Stimulated activated CD4-positive, alpha-beta T cell treated with anti-CD3 and anti-CD28 coated beads, TNF-alpha, amount 100 ng/mL, for 4 hours (primary cell): ENCODE data around the gene MMP11.

Experiments used
- DNase-seq, 3 experiments: peaks; one replicate each; pipeline ENCODE4 v3.0.0-alpha.2; 2020; ENCODE audit warnings: low read depth in 3 of 3

MMP11 gene

DNA sequence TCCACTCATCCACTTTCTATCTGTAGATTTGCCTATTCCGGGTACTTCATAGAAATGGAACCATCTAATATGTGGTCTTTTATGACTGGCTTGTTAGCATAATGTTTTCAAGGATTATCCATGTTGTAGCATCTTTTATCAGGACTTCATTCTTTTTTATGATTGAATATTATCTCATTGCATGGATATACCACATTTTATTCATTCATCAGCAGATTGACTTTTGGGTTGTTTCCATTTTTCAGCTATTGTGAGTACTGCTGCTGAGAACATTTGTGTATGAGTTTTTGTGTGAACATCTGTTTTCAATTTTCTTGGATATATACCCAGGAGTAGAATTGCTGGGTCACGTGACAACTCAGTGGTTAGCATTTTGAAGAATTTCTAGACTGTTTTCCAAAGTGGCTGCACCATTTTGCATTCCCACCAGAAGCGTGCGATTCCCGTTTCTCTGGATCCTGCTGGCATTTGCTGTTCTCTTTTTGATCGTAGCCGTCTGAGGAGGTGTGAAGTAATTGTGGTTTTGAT, 57.3 kb downstream of the MMP11 start:
- DNase-seq: no peak

DNA sequence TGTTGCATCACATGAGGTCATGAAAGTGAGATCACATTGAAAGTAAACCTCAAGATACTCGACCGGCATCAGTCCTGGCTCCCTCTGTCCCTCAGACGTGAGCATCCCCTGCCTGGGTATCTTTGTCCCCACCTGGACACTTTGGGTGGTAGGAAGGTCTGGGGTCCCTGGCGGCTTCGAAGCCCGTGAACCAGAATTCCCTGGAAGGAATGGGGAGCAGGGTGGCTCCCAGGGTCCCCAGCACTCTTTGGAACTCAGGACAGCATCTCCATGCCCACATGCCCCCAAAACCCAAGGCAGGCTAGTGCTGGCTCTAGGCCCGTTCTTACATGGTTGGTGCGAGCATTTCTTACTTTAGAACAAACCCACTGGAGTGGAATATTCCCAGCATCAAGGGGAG, 58.6 kb downstream of the MMP11 start:
- DNase-seq: no peak

DNA sequence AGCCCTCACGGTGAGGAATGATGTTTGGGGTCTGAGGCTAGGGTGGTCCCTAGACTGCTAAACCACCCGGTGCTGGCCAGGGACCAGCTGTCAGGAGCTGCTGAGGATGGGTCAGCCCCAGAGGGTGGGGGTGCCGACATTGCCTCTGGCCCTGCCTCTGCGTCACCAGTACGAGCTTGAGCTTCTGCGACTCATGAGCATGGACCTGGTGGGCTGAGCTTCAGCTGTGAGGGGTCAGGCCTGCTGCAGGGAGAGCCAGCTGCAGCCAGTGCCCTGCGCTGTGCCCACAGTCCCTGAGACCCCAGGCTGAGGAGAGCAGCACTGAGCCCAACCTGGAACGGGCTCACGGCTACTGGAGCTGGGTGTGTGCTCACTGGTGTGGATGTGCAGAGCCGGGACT, 59.1 kb downstream of the MMP11 start:
- no peak for DNase-seq

DNA sequence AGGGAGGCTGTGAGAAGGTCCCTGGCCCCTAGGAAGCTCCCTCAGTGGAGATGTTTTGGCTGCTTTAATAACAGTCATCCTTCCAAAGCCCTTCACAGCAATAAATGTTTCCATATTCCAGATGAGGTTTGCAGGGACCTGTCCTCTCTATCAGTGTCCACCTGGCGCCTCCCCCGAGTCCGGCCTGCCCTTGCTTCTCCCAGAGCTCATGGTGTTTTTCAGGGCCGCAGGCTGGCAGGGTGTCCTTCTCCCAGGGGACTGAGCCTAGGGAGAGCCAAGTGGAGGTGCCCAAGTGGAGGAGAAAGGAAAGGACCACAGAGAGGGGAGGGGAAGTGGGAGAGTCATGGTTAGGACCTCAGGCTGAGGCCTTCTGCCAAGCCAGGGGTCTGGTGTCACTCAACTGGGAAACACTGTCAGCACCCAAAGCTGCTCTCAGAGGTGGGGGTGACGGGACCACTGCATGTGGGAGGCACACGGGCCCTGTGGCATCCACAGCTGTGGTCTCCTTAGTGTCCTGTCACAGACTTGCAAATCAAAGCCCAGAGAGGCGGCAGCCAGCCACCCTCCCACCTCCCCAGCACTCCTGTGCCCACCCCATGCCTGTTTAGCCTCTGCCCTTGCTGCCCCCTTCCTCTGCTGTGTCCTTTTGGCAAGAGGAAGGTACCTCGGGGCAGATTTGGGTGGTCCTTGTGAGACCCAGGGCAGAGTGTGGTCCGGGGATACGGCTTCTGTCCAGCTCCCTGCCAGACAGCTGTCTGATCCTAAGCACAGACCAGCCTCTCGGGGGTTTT, 59.8 kb downstream of the MMP11 start:
- DNase-seq: no peak

DNA sequence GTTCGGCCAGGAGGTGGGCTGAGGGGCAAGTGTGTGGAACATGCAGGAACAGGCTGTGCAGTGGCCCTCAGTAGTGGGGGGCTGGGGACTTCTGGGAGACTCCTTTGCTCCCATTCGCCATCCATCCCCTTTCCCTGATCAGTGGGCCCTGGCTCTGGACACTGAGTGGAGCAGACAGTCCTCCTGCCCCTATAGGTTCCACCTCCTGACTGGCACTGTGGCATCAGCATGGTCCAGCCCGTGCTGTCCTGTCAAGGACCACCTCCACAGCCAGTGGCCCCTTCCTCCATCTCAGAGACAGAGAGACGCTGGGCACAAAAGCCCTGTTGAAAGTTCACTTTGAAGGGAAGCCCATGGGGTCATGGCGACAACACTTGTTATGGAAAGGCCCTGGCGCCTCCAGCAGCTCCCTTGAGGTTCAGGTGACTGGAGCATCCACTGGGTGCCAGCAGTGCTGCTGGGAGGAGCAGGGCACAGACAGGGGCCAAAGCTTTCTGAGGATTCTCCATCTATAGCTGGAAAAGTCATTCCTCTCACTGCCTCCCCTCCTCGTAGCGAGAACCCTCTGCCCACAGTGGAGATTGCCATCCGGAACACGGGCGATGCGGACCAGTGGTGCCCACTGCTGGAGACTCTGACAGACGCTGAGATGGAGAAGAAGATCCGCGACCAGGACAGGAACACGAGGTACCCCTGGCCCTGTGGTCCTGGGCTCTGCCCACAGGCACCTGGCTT, 60.5 kb downstream of the MMP11 start:
- no peak for DNase-seq
